Brain microvascular endothelial cell (primary cell): ENCODE measurements around the gene MRPL21.

Source experiments
- DNase-seq: peaks from one replicate; pipeline ENCODE4 v3.0.0-alpha.2; 2020
- H3K27ac ChIP-seq: fragments of 250-450 bp; sonication (Bioruptor Pico); 2 replicates; pipeline ENCODE4 v1.5.1; 2020; ENCODE audit warnings: mild to moderate bottlenecking, moderate library complexity
- H3K27me3 ChIP-seq: fragments of 250-450 bp; sonication (Bioruptor Pico); replicated peaks from 2 replicates; pipeline ENCODE4 v1.5.1; 2020; ENCODE audit warnings: mild to moderate bottlenecking
- H3K36me3 ChIP-seq: fragments of 250-450 bp; sonication (Bioruptor Pico); replicated peaks from 2 replicates; pipeline ENCODE4 v1.5.1; 2020; ENCODE audit warnings: mild to moderate bottlenecking
- H3K4me3 ChIP-seq: 2 replicates; pipeline ENCODE4 v1.5.1; 2011; ENCODE audit warnings: low read depth, mild to moderate bottlenecking, control low read depth, low read length, moderate library complexity
- CTCF ChIP-seq: IDR thresholded peaks from 2 replicates; pipeline ENCODE4 v1.5.1; 2011; ENCODE audit warnings: low read depth, mild to moderate bottlenecking, moderate library complexity, low read length, control low read depth, inconsistent platforms; ENCODE audit errors: missing control alignments
- in situ Hi-C: cut with HindIII; loops from 2 replicates; pipeline ENCODE4 v1.10.0; 2017; ENCODE audit warnings: low sequenced_read_pairs, low pct_ligation_motif_present

MRPL21 gene

GRCh38 chr11:68911731-68912130 is 8.1 kb upstream of the MRPL21 start:
- TF ChIP-seq CTCF = no peak
- no peak overlapping the region for H3K4me3 ChIP-seq
- no peak overlapping the region for H3K27ac ChIP-seq
- no peak for DNase-seq
- H3K27me3 ChIP-seq = no peaks in the 10 kb centered on the region
- peaks cover 50% of the 10 kb centered on the region for H3K36me3 ChIP-seq
- in situ Hi-C loops = no loop called here

- H3K4me3 ChIP-seq = no peak overlapping the region
- in situ Hi-C loops = no loop called here
- no peak for DNase-seq
- peaks cover 44% of the 10 kb centered on the region for H3K36me3 ChIP-seq
- H3K27me3 ChIP-seq = no peaks in the 10 kb centered on the region
- H3K27ac ChIP-seq = no peak overlapping the region
- no peak for TF ChIP-seq CTCF
Observed at GRCh38 chr11:68910965-68911364, 7.3 kb upstream of the MRPL21 start.

- in situ Hi-C loops = no loop called here
Observed at GRCh38 chr11:68908273-68908672, 4.6 kb upstream of the MRPL21 start.

GRCh38 chr11:68905421-68906360 is 2.1 kb upstream of the MRPL21 start:
- in situ Hi-C loops = no loop called here
- DNase-seq = no peak
- Histone ChIP-seq H3K27me3 (no peaks in the 10 kb centered on the region), H3K27ac (no peak overlapping the region), H3K4me3 (no peak overlapping the region), H3K36me3 (peaks cover 17% of the 10 kb centered on the region)
- no peak for TF ChIP-seq CTCF

More at GRCh38 chr11:68908273-68908672, 4.6 kb upstream of the MRPL21 start:
- TF ChIP-seq CTCF = no peak
- DNase-seq = no peak
- Histone ChIP-seq H3K36me3 (peaks cover 28% of the 10 kb centered on the region), H3K27ac (no peak overlapping the region), H3K27me3 (no peaks in the 10 kb centered on the region), H3K4me3 (no peak overlapping the region)

- in situ Hi-C loops = no loop called here
- TF ChIP-seq CTCF = no peak
- Histone ChIP-seq H3K27me3 (no peaks in the 10 kb centered on the region), H3K4me3 (peak overlapping the region; percentile 100), H3K36me3 (peaks cover 10% of the 10 kb centered on the region), H3K27ac (peak overlapping the region; percentile 71)
- peak; percentile 2 for DNase-seq
Observed at GRCh38 chr11:68904248-68904847, 716 bp upstream of the MRPL21 start.
